Esophagus muscularis mucosa (tissue), 4 donors: ENCODE measurements around the gene RTN4IP1. TPM values are rescaled to one million over a fixed set of nuclear protein-coding genes. Genes with fewer than 3 reads are reported as not detected.

ENCODE experiments used
- DNase-seq: peaks from one replicate; pipeline ENCODE4 v3.0.0-alpha.2; 2017; ENCODE audit errors: extremely low spot score
- H3K27ac ChIP-seq, 4 donors: fragments of 200-600 bp; sonication (generic); replicated peaks in 1 of 4; 1 replicate in 3 of 4; 2 replicates in 1 of 4; pipeline ENCODE4 v1.5.1; 2016 to 2019; ENCODE audit warnings: mild to moderate bottlenecking in 1 of 4
- H3K27me3 ChIP-seq, 4 donors: fragments of 200-600 bp; sonication (generic); one replicate each; pipeline versions ENCODE4 v1.5.1 to v1.6.0; 2016 to 2019
- H3K36me3 ChIP-seq, 4 donors: fragments of 200-600 bp; sonication (generic); one replicate each; pipeline ENCODE4 v1.5.1; 2016 to 2019
- H3K4me1 ChIP-seq, 4 donors: fragments of 200-600 bp; sonication (generic); one replicate each; pipeline ENCODE4 v1.5.1; 2016 to 2019
- H3K4me3 ChIP-seq, 4 donors: fragments of 200-600 bp; sonication (generic); 1 replicate in 2 of 4; 2 replicates in 2 of 4; pipeline ENCODE4 v1.5.1; 2016 to 2019; ENCODE audit warnings: mild to moderate bottlenecking in 4 of 4, moderate library complexity in 1 of 4
- H3K9me3 ChIP-seq, 4 donors: fragments of 200-600 bp; sonication (generic); 1 replicate in 3 of 4; 2 replicates in 1 of 4; pipeline ENCODE4 v1.5.1; 2016 to 2019
- CTCF ChIP-seq, 3 experiments: fragments of 200-600 bp in 2 of 3; fragments of 450-650 bp in 1 of 3; sonication (generic) in 2 of 3; IDR thresholded peaks; one replicate each; pipeline ENCODE4 v1.5.1; 2017 to 2019; ENCODE audit warnings: antibody characterized with exemption in 3 of 3, mild to moderate bottlenecking in 2 of 3, moderate library complexity in 1 of 3
- EP300 ChIP-seq: sonication (generic); formaldehyde crosslinking; IDR thresholded peaks from one replicate; pipeline ENCODE4 v1.6.1; 2017; ENCODE audit warnings: antibody characterized with exemption
- POLR2A ChIP-seq: fragments of 450-650 bp; IDR thresholded peaks from one replicate; pipeline ENCODE4 v1.6.1; 2017; ENCODE audit warnings: antibody characterized with exemption, moderate library complexity, mild to moderate bottlenecking, low read depth
- POLR2AphosphoS5 ChIP-seq, 2 donors: sonication (generic); formaldehyde crosslinking; IDR thresholded peaks; one replicate each; pipeline ENCODE4 v1.6.1; 2017; ENCODE audit warnings: antibody characterized with exemption in 2 of 2
- WGBS: methylation state at CpG from one replicate; pipeline ENCODE4 v1.1.5; 2018; 5-methylcytosine and 5-hydroxymethylcytosine counted together
- intact Hi-C: fragments of 100-400 bp; cut with DNase I; formaldehyde crosslinking; loops from one replicate; pipeline ENCODE4 v1.15.1; 2023
- total RNA-seq, 4 donors: library from RNA; depleted of rRNA; stranded (reverse); fragments of >200 nt; gene quantifications; one replicate each; pipeline versions ENCODE4 v1.1.0 to v1.2.1, GENCODE V29; 2016

RTN4IP1 gene
- total RNA-seq, 4 donors from 2014 or later: 2.3 to 6.2 (median 4.9) TPM

- intact Hi-C loops: no loop called here
- TF ChIP-seq EP300: no peak
- TF ChIP-seq POLR2A: no peak
- TF ChIP-seq POLR2AphosphoS5 (IDR thresholded peaks at IDR 0.05): no peak
- TF ChIP-seq CTCF (IDR thresholded peaks at IDR 0.05): no peak
- peaks cover 0 to 6% (median 0%) of the 10 kb centered on the region in 4 donors for H3K36me3 ChIP-seq
- no peak overlapping the region for H3K4me3 ChIP-seq
- H3K9me3 ChIP-seq: no peaks in the 10 kb centered on the region
- no peaks in the 10 kb centered on the region for H3K27me3 ChIP-seq
- H3K27ac ChIP-seq: no peak overlapping the region
- no peaks in the 10 kb centered on the region for H3K4me1 ChIP-seq
- DNase-seq: no peak
- WGBS: 94% methylated on average over 1 of the region's 1 CpG
Measured at GRCh38 chr6:106530502-106530901, 98.8 kb downstream of the RTN4IP1 start.

- TF ChIP-seq POLR2AphosphoS5 (IDR thresholded peaks at IDR 0.05): no peak
- TF ChIP-seq EP300: no peak
- TF ChIP-seq POLR2A: no peak
- no peak for TF ChIP-seq CTCF (IDR thresholded peaks at IDR 0.05)
- Histone ChIP-seq H3K9me3 (no peaks in the 10 kb centered on the region), H3K4me1 (no peaks in the 10 kb centered on the region), H3K27me3 (no peaks in the 10 kb centered on the region), H3K36me3 (peaks cover 0 to 6% (median 0%) of the 10 kb centered on the region in 4 donors), H3K4me3 (no peak overlapping the region), H3K27ac (no peak overlapping the region)
- DNase-seq: no peak
- intact Hi-C loops: no loop called here
- 86% methylated on average over 1 of the region's 1 CpG for WGBS
Measured at GRCh38 chr6:106530026-106530425, 99.3 kb downstream of the RTN4IP1 start.

GRCh38 chr6:106529438-106529837 is 99.9 kb downstream of the RTN4IP1 start:
- H3K4me1 ChIP-seq: no peaks in the 10 kb centered on the region
- TF ChIP-seq CTCF (IDR thresholded peaks at IDR 0.05): no peak
- TF ChIP-seq POLR2A: no peak
- TF ChIP-seq POLR2AphosphoS5 (IDR thresholded peaks at IDR 0.05): no peak
- TF ChIP-seq EP300: no peak
- no peaks in the 10 kb centered on the region for H3K27me3 ChIP-seq
- H3K9me3 ChIP-seq: no peaks in the 10 kb centered on the region
- no peak overlapping the region for H3K27ac ChIP-seq
- H3K36me3 ChIP-seq: peaks cover 0 to 6% (median 0%) of the 10 kb centered on the region in 4 donors
- DNase-seq: no peak
- intact Hi-C loops: no loop called here
- 91% methylated on average over 3 of the region's 3 CpGs for WGBS
- H3K4me3 ChIP-seq: no peak overlapping the region

- intact Hi-C loops: no loop called here
- peaks cover 0 to 6% (median 0%) of the 10 kb centered on the region in 4 donors for H3K36me3 ChIP-seq
- TF ChIP-seq POLR2AphosphoS5 (IDR thresholded peaks at IDR 0.05) (no peak), POLR2A (no peak), CTCF (IDR thresholded peaks at IDR 0.05) (no peak), EP300 (no peak)
- DNase-seq: no peak
- H3K27ac ChIP-seq: no peak overlapping the region
- H3K4me3 ChIP-seq: no peak overlapping the region
- 88% methylated on average over 2 of the region's 2 CpGs for WGBS
- no peaks in the 10 kb centered on the region for H3K27me3 ChIP-seq
- no peaks in the 10 kb centered on the region for H3K4me1 ChIP-seq
- H3K9me3 ChIP-seq: no peaks in the 10 kb centered on the region
Measured at GRCh38 chr6:106528521-106528920, 100.8 kb downstream of the RTN4IP1 start.

- H3K27ac ChIP-seq: no peak overlapping the region
- H3K36me3 ChIP-seq: peaks cover 0 to 6% (median 0%) of the 10 kb centered on the region in 4 donors
- TF ChIP-seq CTCF (IDR thresholded peaks at IDR 0.05): no peak
- TF ChIP-seq EP300: no peak
- TF ChIP-seq POLR2AphosphoS5 (IDR thresholded peaks at IDR 0.05): no peak
- no peak for TF ChIP-seq POLR2A
- no peaks in the 10 kb centered on the region for H3K27me3 ChIP-seq
- no peaks in the 10 kb centered on the region for H3K4me1 ChIP-seq
- intact Hi-C loops: no loop called here
- H3K4me3 ChIP-seq: no peak overlapping the region
- no peaks in the 10 kb centered on the region for H3K9me3 ChIP-seq
- no peak for DNase-seq
- WGBS: 53% methylated on average over 3 of the region's 3 CpGs
Measured at GRCh38 chr6:106527979-106528378, 101.3 kb downstream of the RTN4IP1 start.
